Right kidney (tissue), 1 donor: Measurements from ENCODE around the gene TMEM61.
A peak's percentile ranks its signal among the peaks of the same experiment; 100 is the strongest.

ENCODE experiments used
- DNase-seq: peaks from one replicate; pipeline ENCODE4 v3.0.0-alpha.2; 2016

The TMEM61 gene

DNA sequence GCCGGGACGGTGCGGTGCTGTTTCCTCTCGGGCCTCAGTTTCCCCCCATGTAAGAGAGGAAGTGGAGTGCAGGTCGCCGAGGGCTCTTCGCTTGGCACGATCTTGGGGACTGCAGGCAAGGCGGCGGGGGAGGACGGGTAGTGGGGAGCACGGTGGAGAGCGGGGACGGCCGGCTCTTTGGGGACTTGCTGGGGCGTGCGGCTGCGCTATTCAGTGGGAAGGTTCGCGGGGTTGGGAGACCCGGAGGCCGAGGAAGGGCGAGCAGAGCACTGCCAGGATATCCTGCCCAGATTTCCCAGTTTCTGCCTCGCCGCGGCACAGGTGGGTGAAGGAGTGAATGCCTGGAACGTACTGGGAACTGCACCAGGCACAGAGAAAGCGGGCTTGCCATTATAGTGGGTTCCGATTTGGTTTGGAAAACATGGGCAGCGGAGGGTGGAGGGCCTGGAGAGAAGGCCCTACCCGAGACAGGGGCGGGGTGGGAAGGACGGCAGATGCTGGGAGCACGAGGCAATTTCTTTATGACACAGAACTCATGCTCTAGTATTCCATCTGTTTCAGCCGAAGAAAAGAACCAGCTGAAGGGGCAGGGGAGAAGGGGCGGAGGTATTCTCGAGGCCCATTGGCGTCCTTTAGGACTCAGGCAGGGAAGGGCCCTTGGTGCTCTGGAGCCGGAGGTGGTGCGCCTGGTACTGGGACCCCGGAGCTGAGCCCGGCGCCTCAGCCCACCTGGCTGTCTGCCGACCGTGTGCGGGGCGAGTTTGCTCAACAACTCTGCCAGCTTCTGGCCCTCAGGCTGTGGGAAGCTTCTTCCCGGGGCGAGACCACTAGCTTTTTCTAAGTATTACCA, 59.9 kb downstream of the TMEM61 start:
- peak; percentile 41 for DNase-seq

GRCh38 chr1:55040933-55041494, 60.6 kb downstream of the TMEM61 start:
- peak; percentile 16 for DNase-seq

GRCh38 chr1:55041613-55042012, 61.2 kb downstream of the TMEM61 start:
- no peak for DNase-seq
